Natural killer cell (primary cell): ENCODE measurements around the gene GADD45A. TPM values are rescaled to one million over a fixed set of nuclear protein-coding genes. Genes with fewer than 3 reads are reported as not detected.

Source experiments
- ATAC-seq, 3 donors: fragments of 150-1000 bp in 2 of 3; fragments of 200-7000 bp in 1 of 3; cut with Tn5 transposase; 1 replicate in 1 of 3; 2 replicates in 2 of 3; pipeline ENCODE4 v1.10.0; 2021; ENCODE audit warnings: mild to moderate bottlenecking in 2 of 3, moderate library complexity in 2 of 3
- DNase-seq, 2 donors: peaks; one replicate each; pipeline versions ENCODE4 v3.0.0 to v3.0.0-alpha.2; 2013 to 2021; ENCODE audit warnings: mixed read lengths in 1 of 2
- H3K27ac ChIP-seq: one replicate; pipeline ENCODE4 v1.5.1; 2013; ENCODE audit warnings: mild to moderate bottlenecking, low read length
- H3K27me3 ChIP-seq: one replicate; pipeline ENCODE4 v1.6.1; 2013; ENCODE audit warnings: low read length; ENCODE audit not compliant: control insufficient read depth, insufficient read depth
- H3K36me3 ChIP-seq: one replicate; pipeline ENCODE4 v1.6.1; 2013; ENCODE audit warnings: low read length; ENCODE audit not compliant: control insufficient read depth, insufficient read depth
- H3K4me1 ChIP-seq: one replicate; pipeline ENCODE4 v1.6.1; 2013; ENCODE audit warnings: low read length; ENCODE audit not compliant: control insufficient read depth, insufficient read depth
- H3K4me3 ChIP-seq: one replicate; pipeline ENCODE4 v1.5.1; 2013; ENCODE audit warnings: low read length
- H3K9me3 ChIP-seq: one replicate; pipeline ENCODE4 v1.6.1; 2013; ENCODE audit warnings: low read length; ENCODE audit not compliant: control insufficient read depth, insufficient read depth
- H3K27ac Mint-ChIP-seq, 2 donors: one replicate each; pipeline ENCODE4 v1.8.0; 2022; ENCODE audit warnings: mild to moderate bottlenecking in 2 of 2, mixed read lengths in 2 of 2, moderate library complexity in 1 of 2
- H3K27me3 Mint-ChIP-seq, 2 donors: one replicate each; pipeline ENCODE4 v1.8.0; 2022; ENCODE audit warnings: low read depth in 2 of 2, mixed read lengths in 2 of 2
- H3K36me3 Mint-ChIP-seq: one replicate; pipeline ENCODE4 v1.8.0; 2022; ENCODE audit warnings: mixed read lengths
- H3K4me1 Mint-ChIP-seq, 2 donors: one replicate each; pipeline ENCODE4 v1.8.0; 2022; ENCODE audit warnings: mixed read lengths in 2 of 2
- H3K4me3 Mint-ChIP-seq: one replicate; pipeline ENCODE4 v1.8.0; 2022; ENCODE audit warnings: mild to moderate bottlenecking, moderate library complexity, mixed read lengths
- H3K9me3 Mint-ChIP-seq, 2 donors: one replicate each; pipeline ENCODE4 v1.8.0; 2022; ENCODE audit warnings: mixed read lengths in 2 of 2
- CTCF ChIP-seq: fragments of 200-600 bp; IDR thresholded peaks from one replicate; pipeline ENCODE4 v1.8.0; 2022; ENCODE audit warnings: antibody characterized with exemption
- WGBS: methylation state at CpG from one replicate; pipeline ENCODE4 v1.1.7; 2013; ENCODE audit warnings: missing lambda C conversion rate; ENCODE audit not compliant: insufficient coverage; 5-methylcytosine and 5-hydroxymethylcytosine counted together
- intact Hi-C: fragments of 100-400 bp; cut with micrococcal nuclease; formaldehyde crosslinking; loops from one replicate; pipeline ENCODE4 v1.14.2; 2022
- total RNA-seq, 4 donors: library from RNA; stranded (reverse); fragments of 120-200 nt in 1 of 4; gene quantifications; one replicate each; pipeline versions ENCODE4 v1.2.3 to v1.2.4, GENCODE V29; 2013 to 2022

The GADD45A gene
- total RNA-seq, 3 donors from 2014 or later (not counting 1 experiment from before 2014, with no cell fraction given), result 21.8 to 30.3 (median 26.6) TPM

GRCh38 chr1:67715819-67716218, 30.8 kb downstream of the GADD45A start:
- no peak for DNase-seq
- Histone ChIP-seq H3K4me3 (no peak overlapping the region), H3K36me3 (no peaks in the 10 kb centered on the region), H3K27me3 (no peaks in the 10 kb centered on the region), H3K4me1 (no peaks in the 10 kb centered on the region), H3K27ac (no peak overlapping the region), H3K9me3 (no peaks in the 10 kb centered on the region)
- Mint-ChIP-seq H3K9me3 (no peaks in the 10 kb centered on the region), H3K27ac (no peak overlapping the region), H3K36me3 (no peaks in the 10 kb centered on the region), H3K4me1 (peaks cover 0 to 11% of the 10 kb centered on the region in 2 donors), H3K4me3 (no peak overlapping the region), H3K27me3 (peaks cover 0 to 6% of the 10 kb centered on the region in 2 donors)
- no peak for TF ChIP-seq CTCF
- intact Hi-C loops, result no loop called here
- no peak for ATAC-seq
- 77% methylated on average over 2 of the region's 2 CpGs for WGBS

GRCh38 chr1:67716800-67717199, 31.8 kb downstream of the GADD45A start:
- Histone ChIP-seq H3K4me1 (no peaks in the 10 kb centered on the region), H3K27ac (no peak overlapping the region), H3K9me3 (no peaks in the 10 kb centered on the region), H3K27me3 (no peaks in the 10 kb centered on the region), H3K4me3 (no peak overlapping the region), H3K36me3 (no peaks in the 10 kb centered on the region)
- ATAC-seq, result no peak
- no peaks in the 10 kb centered on the region for H3K9me3 Mint-ChIP-seq
- peaks cover 0 to 2% of the 10 kb centered on the region in 2 donors for H3K4me1 Mint-ChIP-seq
- no peak overlapping the region for H3K4me3 Mint-ChIP-seq
- no peaks in the 10 kb centered on the region for H3K36me3 Mint-ChIP-seq
- no peak overlapping the region for H3K27ac Mint-ChIP-seq
- no peak for TF ChIP-seq CTCF
- no peaks in the 10 kb centered on the region for H3K27me3 Mint-ChIP-seq
- 76% methylated on average over 4 of the region's 4 CpGs for WGBS
- DNase-seq, result no peak
- intact Hi-C loops, result no loop called here

- Histone ChIP-seq H3K9me3 (no peaks in the 10 kb centered on the region), H3K27ac (no peak overlapping the region), H3K27me3 (no peaks in the 10 kb centered on the region), H3K4me1 (no peaks in the 10 kb centered on the region), H3K36me3 (no peaks in the 10 kb centered on the region), H3K4me3 (no peak overlapping the region)
- no peaks in the 10 kb centered on the region for H3K36me3 Mint-ChIP-seq
- ATAC-seq (no peak), DNase-seq (no peak)
- whole genome bisulfite sequencing, result 94% methylated on average over 4 of the region's 4 CpGs
- no peaks in the 10 kb centered on the region for H3K27me3 Mint-ChIP-seq
- no peak for TF ChIP-seq CTCF
- intact Hi-C loops, result no loop called here
- no peaks in the 10 kb centered on the region for H3K9me3 Mint-ChIP-seq
- H3K4me3 Mint-ChIP-seq, result no peak overlapping the region
- no peak overlapping the region for H3K27ac Mint-ChIP-seq
- H3K4me1 Mint-ChIP-seq, result no peaks in the 10 kb centered on the region
Observed at GRCh38 chr1:67717876-67718275, 32.9 kb downstream of the GADD45A start.
